Measurements from ENCODE around the gene TSFM. TPM values are rescaled to one million over a fixed set of nuclear protein-coding genes. Genes with fewer than 3 reads are reported as not detected.

TSFM gene
- total and polyA plus RNA-seq, 9 of the 15 experiments (the other 6 are each of a cell fraction or from before 2014, with no cell fraction given) = 44.6 to 198 (median 60.2) TPM

- TF ChIP-seq E2F6 (IDR thresholded peaks at IDR 0.05; ENCODE audit: borderline replicate concordance in 1 of 2, extremely low read depth in 1 of 2, insufficient read depth in 1 of 2, insufficient read length in 1 of 2, low read depth in 1 of 2, low read length in 1 of 2, poor library complexity in 1 of 2, severe bottlenecking in 1 of 2) (no peak), XRCC3 (IDR thresholded peaks at IDR 0.05) (no peak), CREB1 (IDR thresholded peaks at IDR 0.05) (no peak), CREB1 (CRISPR knock-in tag; IDR thresholded peaks at IDR 0.05) (no peak), TOE1 (IDR thresholded peaks at IDR 0.05; ENCODE audit: borderline replicate concordance) (peak; percentile 43; the same call in 1 of the 2 replicates), TOE1 (CRISPR knock-in tag; IDR thresholded peaks at IDR 0.05; ENCODE audit: borderline replicate concordance, low read depth) (no peak), PCBP2 (IDR thresholded peaks at IDR 0.05; ENCODE audit: low read depth, low read length, poor library complexity, severe bottlenecking) (no peak), NCOA4 (IDR thresholded peaks at IDR 0.05; ENCODE audit: partially characterized antibody) (no peak), PHTF2 (CRISPR knock-in tag; IDR thresholded peaks at IDR 0.05) (no peak), GATAD2B (IDR thresholded peaks at IDR 0.05; ENCODE audit: borderline replicate concordance) (no peak), STAT5B (CRISPR knock-in tag; IDR thresholded peaks at IDR 0.05) (no peak), TBL1XR1 (IDR thresholded peaks at IDR 0.05; ENCODE audit: low read length in 2 of 2) (no peak), LARP7 (IDR thresholded peaks at IDR 0.05) (peak; percentile 86; the same call in 1 of the 2 replicates), ZNF217 (CRISPR knock-in tag; IDR thresholded peaks at IDR 0.05) (no peak), ZNF324 (CRISPR knock-in tag; IDR thresholded peaks at IDR 0.05) (no peak), MTA1 (IDR thresholded peaks at IDR 0.05; ENCODE audit: borderline replicate concordance) (peak; percentile 38; the same call in 1 of the 2 replicates), NELFE (IDR thresholded peaks at IDR 0.05; ENCODE audit: insufficient read depth, insufficient read length) (no peak), FOXJ3 (CRISPR knock-in tag; IDR thresholded peaks at IDR 0.05) (no peak), YY1 (IDR thresholded peaks at IDR 0.05; ENCODE audit: borderline replicate concordance in 1 of 3, control insufficient read depth in 1 of 3, extremely low read depth in 1 of 3, insufficient read depth in 3 of 3, insufficient read length in 1 of 3, insufficient replicate concordance in 2 of 3, low read depth in 1 of 3, low read length in 2 of 3) (peak in 2 of 3 experiments; percentile 67 to 79)
- TF ChIP-seq, protein P1, sequence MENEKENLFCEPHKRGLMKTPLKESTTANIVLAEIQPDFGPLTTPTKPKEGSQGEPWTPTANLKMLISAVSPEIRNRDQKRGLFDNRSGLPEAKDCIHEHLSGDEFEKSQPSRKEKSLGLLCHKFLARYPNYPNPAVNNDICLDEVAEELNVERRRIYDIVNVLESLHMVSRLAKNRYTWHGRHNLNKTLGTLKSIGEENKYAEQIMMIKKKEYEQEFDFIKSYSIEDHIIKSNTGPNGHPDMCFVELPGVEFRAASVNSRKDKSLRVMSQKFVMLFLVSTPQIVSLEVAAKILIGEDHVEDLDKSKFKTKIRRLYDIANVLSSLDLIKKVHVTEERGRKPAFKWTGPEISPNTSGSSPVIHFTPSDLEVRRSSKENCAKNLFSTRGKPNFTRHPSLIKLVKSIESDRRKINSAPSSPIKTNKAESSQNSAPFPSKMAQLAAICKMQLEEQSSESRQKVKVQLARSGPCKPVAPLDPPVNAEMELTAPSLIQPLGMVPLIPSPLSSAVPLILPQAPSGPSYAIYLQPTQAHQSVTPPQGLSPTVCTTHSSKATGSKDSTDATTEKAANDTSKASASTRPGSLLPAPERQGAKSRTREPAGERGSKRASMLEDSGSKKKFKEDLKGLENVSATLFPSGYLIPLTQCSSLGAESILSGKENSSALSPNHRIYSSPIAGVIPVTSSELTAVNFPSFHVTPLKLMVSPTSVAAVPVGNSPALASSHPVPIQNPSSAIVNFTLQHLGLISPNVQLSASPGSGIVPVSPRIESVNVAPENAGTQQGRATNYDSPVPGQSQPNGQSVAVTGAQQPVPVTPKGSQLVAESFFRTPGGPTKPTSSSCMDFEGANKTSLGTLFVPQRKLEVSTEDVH (IDR thresholded peaks at IDR 0.05; ENCODE audit: low read depth, partially characterized antibody) = no peak
- TF ChIP-seq, protein P2, sequence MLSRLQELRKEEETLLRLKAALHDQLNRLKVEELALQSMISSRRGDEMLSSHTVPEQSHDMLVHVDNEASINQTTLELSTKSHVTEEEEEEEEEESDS (CRISPR knock-in tag; IDR thresholded peaks at IDR 0.05) = no peak
- TF ChIP-seq, protein P3, sequence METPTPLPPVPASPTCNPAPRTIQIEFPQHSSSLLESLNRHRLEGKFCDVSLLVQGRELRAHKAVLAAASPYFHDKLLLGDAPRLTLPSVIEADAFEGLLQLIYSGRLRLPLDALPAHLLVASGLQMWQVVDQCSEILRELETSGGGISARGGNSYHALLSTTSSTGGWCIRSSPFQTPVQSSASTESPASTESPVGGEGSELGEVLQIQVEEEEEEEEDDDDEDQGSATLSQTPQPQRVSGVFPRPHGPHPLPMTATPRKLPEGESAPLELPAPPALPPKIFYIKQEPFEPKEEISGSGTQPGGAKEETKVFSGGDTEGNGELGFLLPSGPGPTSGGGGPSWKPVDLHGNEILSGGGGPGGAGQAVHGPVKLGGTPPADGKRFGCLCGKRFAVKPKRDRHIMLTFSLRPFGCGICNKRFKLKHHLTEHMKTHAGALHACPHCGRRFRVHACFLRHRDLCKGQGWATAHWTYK (CRISPR knock-in tag; IDR thresholded peaks at IDR 0.05) = no peak
Measured at GRCh38 chr12:57754411-57755193, 28.0 kb upstream of the TSFM start, which contains the start of gene MARCHF9 (continued).

Measured in K562 (cell line).